Stimulated activated naive CD8-positive, alpha-beta T cell treated with anti-CD3 and anti-CD28 coated beads, Interleukin-15, Interleukin-2, amounts not matched to agents 100 ng/mL and 50 ng/mL, for 24 hours (primary cell): ENCODE data around the gene RBM22.

ENCODE experiments used
- H3K27ac Mint-ChIP-seq: one replicate; pipeline ENCODE4 v1.8.0; 2021; ENCODE audit warnings: mild to moderate bottlenecking, mixed read lengths
- H3K27me3 Mint-ChIP-seq: one replicate; pipeline ENCODE4 v1.8.0; 2021; ENCODE audit warnings: mixed read lengths
- H3K36me3 Mint-ChIP-seq: one replicate; pipeline ENCODE4 v1.8.0; 2021; ENCODE audit warnings: low read depth, mixed read lengths
- H3K4me1 Mint-ChIP-seq: one replicate; pipeline ENCODE4 v1.8.0; 2021; ENCODE audit warnings: low read depth, mixed read lengths
- H3K4me3 Mint-ChIP-seq: one replicate; pipeline ENCODE4 v1.8.0; 2021; ENCODE audit warnings: mild to moderate bottlenecking, mixed read lengths
- H3K9me3 Mint-ChIP-seq: one replicate; pipeline ENCODE4 v1.8.0; 2021; ENCODE audit warnings: mixed read lengths

Gene RBM22

GRCh38 chr5:150651382-150651781, 49.5 kb downstream of the RBM22 start:
- H3K27me3 Mint-ChIP-seq = no peaks in the 10 kb centered on the region
- H3K36me3 Mint-ChIP-seq = no peaks in the 10 kb centered on the region
- peaks cover 3% of the 10 kb centered on the region for H3K4me1 Mint-ChIP-seq
- H3K27ac Mint-ChIP-seq = no peak overlapping the region
- H3K4me3 Mint-ChIP-seq = no peak overlapping the region
- no peaks in the 10 kb centered on the region for H3K9me3 Mint-ChIP-seq

- H3K36me3 Mint-ChIP-seq = no peaks in the 10 kb centered on the region
- H3K9me3 Mint-ChIP-seq = no peaks in the 10 kb centered on the region
- no peaks in the 10 kb centered on the region for H3K27me3 Mint-ChIP-seq
- no peaks in the 10 kb centered on the region for H3K4me1 Mint-ChIP-seq
- no peak overlapping the region for H3K27ac Mint-ChIP-seq
- no peak overlapping the region for H3K4me3 Mint-ChIP-seq
These were observed 50.5 kb downstream of the RBM22 start for GRCh38 chr5:150650021-150651006.

GRCh38 chr5:150649108-150650020, 51.5 kb downstream of the RBM22 start:
- Mint-ChIP-seq H3K27ac (no peak overlapping the region), H3K9me3 (no peaks in the 10 kb centered on the region), H3K27me3 (no peaks in the 10 kb centered on the region), H3K4me1 (no peaks in the 10 kb centered on the region), H3K4me3 (no peak overlapping the region), H3K36me3 (no peaks in the 10 kb centered on the region)

GRCh38 chr5:150648294-150649107, 52.4 kb downstream of the RBM22 start:
- H3K4me1 Mint-ChIP-seq = no peaks in the 10 kb centered on the region
- H3K27ac Mint-ChIP-seq = no peak overlapping the region
- H3K9me3 Mint-ChIP-seq = no peaks in the 10 kb centered on the region
- no peaks in the 10 kb centered on the region for H3K27me3 Mint-ChIP-seq
- no peak overlapping the region for H3K4me3 Mint-ChIP-seq
- H3K36me3 Mint-ChIP-seq = no peaks in the 10 kb centered on the region

- Mint-ChIP-seq H3K27me3 (no peaks in the 10 kb centered on the region), H3K36me3 (no peaks in the 10 kb centered on the region), H3K9me3 (no peaks in the 10 kb centered on the region), H3K4me1 (no peaks in the 10 kb centered on the region), H3K27ac (no peak overlapping the region), H3K4me3 (no peak overlapping the region)
These were observed 53.3 kb downstream of the RBM22 start for GRCh38 chr5:150647275-150648251.

- Mint-ChIP-seq H3K9me3 (no peaks in the 10 kb centered on the region), H3K36me3 (no peaks in the 10 kb centered on the region), H3K27ac (no peak overlapping the region), H3K27me3 (no peaks in the 10 kb centered on the region), H3K4me1 (no peaks in the 10 kb centered on the region), H3K4me3 (no peak overlapping the region)
These were observed 55.7 kb downstream of the RBM22 start for GRCh38 chr5:150645070-150645700.

GRCh38 chr5:150644514-150644913, 56.3 kb downstream of the RBM22 start:
- Mint-ChIP-seq H3K9me3 (no peaks in the 10 kb centered on the region), H3K36me3 (no peaks in the 10 kb centered on the region), H3K4me3 (no peak overlapping the region), H3K27ac (no peak overlapping the region), H3K27me3 (no peaks in the 10 kb centered on the region), H3K4me1 (no peaks in the 10 kb centered on the region)

- no peaks in the 10 kb centered on the region for H3K9me3 Mint-ChIP-seq
- H3K27me3 Mint-ChIP-seq = no peaks in the 10 kb centered on the region
- no peak overlapping the region for H3K27ac Mint-ChIP-seq
- no peaks in the 10 kb centered on the region for H3K36me3 Mint-ChIP-seq
- no peaks in the 10 kb centered on the region for H3K4me1 Mint-ChIP-seq
- no peak overlapping the region for H3K4me3 Mint-ChIP-seq
These were observed 56.8 kb downstream of the RBM22 start for GRCh38 chr5:150644058-150644457.

- Mint-ChIP-seq H3K4me1 (no peaks in the 10 kb centered on the region), H3K27ac (no peak overlapping the region), H3K9me3 (no peaks in the 10 kb centered on the region), H3K36me3 (no peaks in the 10 kb centered on the region), H3K4me3 (no peak overlapping the region), H3K27me3 (peaks cover 2% of the 10 kb centered on the region)
These were observed 57.7 kb downstream of the RBM22 start for GRCh38 chr5:150642991-150643710.

- Mint-ChIP-seq H3K9me3 (no peaks in the 10 kb centered on the region), H3K4me3 (no peak overlapping the region), H3K27me3 (peaks cover 4% of the 10 kb centered on the region), H3K4me1 (no peaks in the 10 kb centered on the region), H3K36me3 (no peaks in the 10 kb centered on the region), H3K27ac (no peak overlapping the region)
These were observed 58.3 kb downstream of the RBM22 start for GRCh38 chr5:150642567-150642927.

GRCh38 chr5:150641824-150642566, 58.9 kb downstream of the RBM22 start:
- Mint-ChIP-seq H3K27me3 (peaks cover 5% of the 10 kb centered on the region), H3K36me3 (no peaks in the 10 kb centered on the region), H3K4me3 (no peak overlapping the region), H3K27ac (no peak overlapping the region), H3K9me3 (no peaks in the 10 kb centered on the region), H3K4me1 (no peaks in the 10 kb centered on the region)

GRCh38 chr5:150641006-150641570, 59.8 kb downstream of the RBM22 start:
- H3K36me3 Mint-ChIP-seq = no peaks in the 10 kb centered on the region
- H3K9me3 Mint-ChIP-seq = no peaks in the 10 kb centered on the region
- H3K27me3 Mint-ChIP-seq = peaks cover 10% of the 10 kb centered on the region
- no peaks in the 10 kb centered on the region for H3K4me1 Mint-ChIP-seq
- H3K4me3 Mint-ChIP-seq = no peak overlapping the region
- no peak overlapping the region for H3K27ac Mint-ChIP-seq
